Mesenchymal stem cell (in vitro differentiated cells and primary cell): ENCODE measurements around the gene DOCK2.

Source experiments
- DNase-seq: peaks from one replicate; pipeline ENCODE4 v3.0.0-alpha.2; 2013
- H2AFZ ChIP-seq: one replicate; pipeline ENCODE4 v1.6.1; 2013; ENCODE audit warnings: low read depth, mild to moderate bottlenecking, control low read depth, inconsistent platforms, low read length, moderate library complexity
- H2AK5ac ChIP-seq: 2 replicates; pipeline ENCODE4 v1.6.1; 2013; ENCODE audit warnings: low read length, moderate library complexity, mild to moderate bottlenecking, inconsistent platforms; ENCODE audit not compliant: severe bottlenecking
- H2BK120ac ChIP-seq: one replicate; pipeline ENCODE4 v1.6.1; 2013; ENCODE audit warnings: low read depth, mild to moderate bottlenecking, inconsistent platforms, low read length, moderate library complexity
- H2BK12ac ChIP-seq, 2 experiments: one replicate each; pipeline ENCODE4 v1.6.1; 2013; ENCODE audit warnings: inconsistent platforms in 2 of 2, low read length in 2 of 2, mild to moderate bottlenecking in 2 of 2, moderate library complexity in 2 of 2, control low read depth in 1 of 2
- H2BK15ac ChIP-seq: one replicate; pipeline ENCODE4 v1.6.1; 2013; ENCODE audit warnings: mild to moderate bottlenecking, low read depth, inconsistent platforms; ENCODE audit not compliant: poor library complexity, severe bottlenecking
- H2BK5ac ChIP-seq: 2 replicates; pipeline ENCODE4 v1.6.1; 2013; ENCODE audit warnings: low read depth, mild to moderate bottlenecking, low read length, control low read depth, inconsistent platforms; ENCODE audit not compliant: poor library complexity, severe bottlenecking
- H3K14ac ChIP-seq, 2 experiments: one replicate each; pipeline ENCODE4 v1.6.1; 2013; ENCODE audit warnings: inconsistent platforms in 2 of 2, low read length in 2 of 2, control low read depth in 1 of 2, mild to moderate bottlenecking in 1 of 2, moderate library complexity in 1 of 2
- H3K18ac ChIP-seq, 2 experiments: one replicate each; pipeline ENCODE4 v1.6.1; 2013; ENCODE audit warnings: inconsistent platforms in 2 of 2, low read length in 2 of 2, control low read depth in 1 of 2, low read depth in 1 of 2, mild to moderate bottlenecking in 1 of 2
- H3K23ac ChIP-seq, 2 experiments: one replicate each; pipeline ENCODE4 v1.6.1; 2013; ENCODE audit warnings: inconsistent platforms in 2 of 2, low read length in 2 of 2, mild to moderate bottlenecking in 2 of 2, moderate library complexity in 2 of 2, control low read depth in 1 of 2
- H3K27ac ChIP-seq: 2 replicates; pipeline ENCODE4 v1.5.1; 2013; ENCODE audit warnings: mild to moderate bottlenecking, moderate library complexity, low read length, control low read depth, inconsistent platforms; ENCODE audit not compliant: poor library complexity, severe bottlenecking
- H3K27me3 ChIP-seq, 2 experiments: 2 replicates each; pipeline versions ENCODE4 v1.6.1 to v1.7.0; 2013; ENCODE audit warnings: low read length in 2 of 2, mild to moderate bottlenecking in 2 of 2, moderate library complexity in 2 of 2, control low read depth in 1 of 2, inconsistent platforms in 1 of 2; ENCODE audit not compliant: control insufficient read depth in 1 of 2, insufficient read depth in 1 of 2
- H3K36me3 ChIP-seq, 2 experiments: 2 replicates each; pipeline versions ENCODE4 v1.6.1 to v1.7.0; 2013; ENCODE audit warnings: low read length in 2 of 2, control low read depth in 1 of 2, inconsistent platforms in 1 of 2, low read depth in 1 of 2, mild to moderate bottlenecking in 1 of 2; ENCODE audit not compliant: insufficient read depth in 2 of 2, control insufficient read depth in 1 of 2
- H3K4ac ChIP-seq, 2 experiments: one replicate each; pipeline ENCODE4 v1.6.1; 2013; ENCODE audit warnings: inconsistent platforms in 2 of 2, low read length in 2 of 2, mild to moderate bottlenecking in 2 of 2, moderate library complexity in 2 of 2, control low read depth in 1 of 2, low read depth in 1 of 2
- H3K4me1 ChIP-seq: 2 replicates; pipeline ENCODE4 v1.6.1; 2013; ENCODE audit warnings: low read depth, low read length, control low read depth; ENCODE audit not compliant: control insufficient read depth, insufficient read depth
- H3K4me2 ChIP-seq: 2 replicates; pipeline ENCODE4 v1.6.1; 2013; ENCODE audit warnings: low read length, mild to moderate bottlenecking, inconsistent platforms; ENCODE audit not compliant: poor library complexity, severe bottlenecking
- H3K4me3 ChIP-seq, 2 experiments: 2 replicates each; pipeline versions ENCODE4 v1.5.1 to v1.7.0; 2013; ENCODE audit warnings: low read length in 2 of 2, mild to moderate bottlenecking in 2 of 2, control low read depth in 1 of 2, low read depth in 1 of 2; ENCODE audit not compliant: insufficient read depth in 1 of 2
- H3K79me1 ChIP-seq: replicated peaks from 2 replicates; pipeline ENCODE4 v1.6.1; 2013; ENCODE audit warnings: mild to moderate bottlenecking, control low read depth, low read length, inconsistent platforms; ENCODE audit not compliant: poor library complexity, severe bottlenecking
- H3K9ac ChIP-seq: 2 replicates; pipeline ENCODE4 v1.7.0; 2013; ENCODE audit warnings: mild to moderate bottlenecking, low read length, moderate library complexity
- H3K9me3 ChIP-seq: 2 replicates; pipeline ENCODE4 v1.7.0; 2013; ENCODE audit warnings: mild to moderate bottlenecking, low read length; ENCODE audit not compliant: control insufficient read depth
- H4K8ac ChIP-seq: one replicate; pipeline ENCODE4 v1.6.1; 2013; ENCODE audit warnings: inconsistent platforms, mild to moderate bottlenecking, low read length, moderate library complexity
- H4K91ac ChIP-seq: one replicate; pipeline ENCODE4 v1.6.1; 2013; ENCODE audit warnings: mild to moderate bottlenecking, low read length, inconsistent platforms
- WGBS: methylation state at CpG from one replicate; pipeline ENCODE4 v1.1.7; 2013; ENCODE audit warnings: mixed read lengths; 5-methylcytosine and 5-hydroxymethylcytosine counted together

DOCK2 gene

DNA sequence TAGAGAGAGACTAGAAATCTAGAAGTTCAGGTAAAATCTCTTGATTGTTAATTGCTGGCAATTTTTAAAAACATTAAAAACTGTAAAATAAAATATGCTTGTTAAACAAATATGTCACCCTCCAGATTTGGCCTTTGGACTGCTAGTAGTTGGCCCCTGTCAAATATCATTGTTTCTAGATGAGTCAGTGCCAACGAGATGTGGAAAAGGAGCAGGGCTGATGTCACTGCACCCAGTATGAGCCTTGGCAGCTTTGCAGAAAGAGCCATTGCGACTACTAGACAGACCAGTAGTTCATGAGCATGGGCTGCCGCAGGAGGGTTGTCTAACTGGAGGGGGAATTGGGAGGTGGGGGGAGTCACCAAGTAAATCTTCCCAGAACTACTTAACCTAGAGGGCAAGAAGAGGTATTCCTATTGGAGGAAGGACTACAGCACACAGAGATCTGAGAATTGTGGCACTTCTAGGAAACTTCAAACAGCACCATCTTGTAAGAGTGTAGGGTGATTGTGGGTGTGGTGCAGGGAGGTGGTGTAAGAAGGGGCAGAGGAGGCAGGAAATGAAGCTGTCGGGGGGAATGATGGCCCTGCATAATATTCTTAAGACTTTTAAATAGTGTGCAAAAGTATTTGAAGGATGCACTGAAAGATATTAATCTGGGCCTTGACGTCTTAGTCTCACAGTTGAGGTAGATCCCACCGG lies 7.1 kb upstream of the DOCK2 start:
- Histone ChIP-seq H4K91ac (no peak overlapping the region), H2AK5ac (no peak overlapping the region), H3K4me2 (no peak overlapping the region), H2BK5ac (no peak overlapping the region), H3K9ac (peak overlapping the region; percentile 62), H3K9me3 (no peaks in the 10 kb centered on the region), H2BK120ac (no peak overlapping the region), H2BK15ac (no peak overlapping the region), H3K4me3 (peak overlapping the region in 1 of 2 experiments; percentile 30), H3K36me3 (no peaks in the 10 kb centered on the region), H2AFZ (no peak overlapping the region), H3K4ac (no peak overlapping the region), H3K4me1 (peaks cover 6% of the 10 kb centered on the region), H3K14ac (no peak overlapping the region), H3K27me3 (no peaks in the 10 kb centered on the region), H3K18ac (peak overlapping the region in 1 of 2 experiments; percentile 29), H4K8ac (no peak overlapping the region), H2BK12ac (no peak overlapping the region), H3K23ac (no peak overlapping the region), H3K79me1 (no peaks in the 10 kb centered on the region), H3K27ac (peak overlapping the region; percentile 36)
- 29% methylated on average over 3 of the region's 6 CpGs for WGBS
- DNase-seq: peak; percentile 73

DNA sequence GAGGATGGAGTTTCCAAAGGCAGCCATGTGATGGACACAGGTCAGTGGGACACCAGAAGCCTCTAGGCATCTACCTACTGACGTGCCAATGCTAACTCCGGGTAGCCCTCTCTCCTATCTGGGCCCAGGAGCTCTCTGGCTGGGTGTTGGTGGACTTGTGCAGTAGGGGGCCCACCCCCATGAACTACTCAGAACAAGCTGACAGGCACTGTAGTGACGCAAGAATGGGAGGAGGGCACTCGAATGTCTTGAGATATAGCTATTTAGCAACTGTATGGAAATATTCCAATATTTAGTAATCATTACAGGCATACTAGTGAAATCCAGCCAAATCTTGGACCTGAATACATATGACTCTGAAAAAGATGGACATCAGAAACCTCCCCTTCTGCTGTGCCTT lies 5.7 kb upstream of the DOCK2 start:
- Histone ChIP-seq H3K4me2 (no peak overlapping the region), H4K8ac (peak overlapping the region; percentile 4), H4K91ac (no peak overlapping the region), H3K27me3 (no peaks in the 10 kb centered on the region), H3K14ac (no peak overlapping the region), H3K4me1 (peaks cover 4% of the 10 kb centered on the region), H2BK15ac (no peak overlapping the region), H3K4ac (peak overlapping the region in 1 of 2 experiments; percentile 21), H3K27ac (no peak overlapping the region), H2BK5ac (no peak overlapping the region), H3K36me3 (no peaks in the 10 kb centered on the region), H3K9me3 (no peaks in the 10 kb centered on the region), H2BK120ac (no peak overlapping the region), H2AK5ac (no peak overlapping the region), H3K79me1 (no peaks in the 10 kb centered on the region), H2BK12ac (peak overlapping the region in 1 of 2 experiments; percentile 57), H3K18ac (no peak overlapping the region), H3K23ac (no peak overlapping the region), H2AFZ (no peak overlapping the region), H3K9ac (no peak overlapping the region), H3K4me3 (no peak overlapping the region)
- DNase-seq: no peak
- 89% methylated on average over 2 of the region's 4 CpGs for WGBS

DNA sequence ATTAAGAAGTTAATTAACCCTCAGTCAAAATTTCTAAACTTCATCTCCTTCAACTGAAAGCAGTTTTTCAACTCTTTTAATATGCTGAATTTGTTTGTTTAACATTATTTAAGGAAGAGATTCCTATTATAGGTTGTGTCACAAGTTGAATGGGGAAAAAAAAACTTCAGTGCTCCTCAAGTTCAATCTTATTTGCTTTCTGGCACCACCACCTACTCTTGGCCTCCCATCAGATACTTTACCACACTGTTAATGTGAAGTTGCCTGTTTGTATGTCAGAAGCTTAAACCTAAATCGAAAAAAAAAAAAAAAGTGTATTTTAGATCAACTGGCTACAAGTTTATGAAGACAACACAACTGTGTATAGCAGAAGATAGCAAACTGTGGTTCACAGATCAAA lies 4.1 kb upstream of the DOCK2 start:
- Histone ChIP-seq H3K9ac (no peak overlapping the region), H4K8ac (no peak overlapping the region), H2BK120ac (no peak overlapping the region), H3K14ac (no peak overlapping the region), H4K91ac (no peak overlapping the region), H2BK12ac (no peak overlapping the region), H3K23ac (no peak overlapping the region), H3K36me3 (no peaks in the 10 kb centered on the region), H2AK5ac (no peak overlapping the region), H3K27ac (no peak overlapping the region), H3K79me1 (no peaks in the 10 kb centered on the region), H3K4me3 (no peak overlapping the region), H2BK5ac (no peak overlapping the region), H2BK15ac (no peak overlapping the region), H3K9me3 (no peaks in the 10 kb centered on the region), H3K18ac (no peak overlapping the region), H3K27me3 (no peaks in the 10 kb centered on the region), H3K4ac (no peak overlapping the region), H3K4me2 (no peak overlapping the region), H3K4me1 (peaks cover 13% of the 10 kb centered on the region), H2AFZ (no peak overlapping the region)
- WGBS: no CpG with 5 or more reads among the region's 1 CpG
- no peak for DNase-seq

DNA sequence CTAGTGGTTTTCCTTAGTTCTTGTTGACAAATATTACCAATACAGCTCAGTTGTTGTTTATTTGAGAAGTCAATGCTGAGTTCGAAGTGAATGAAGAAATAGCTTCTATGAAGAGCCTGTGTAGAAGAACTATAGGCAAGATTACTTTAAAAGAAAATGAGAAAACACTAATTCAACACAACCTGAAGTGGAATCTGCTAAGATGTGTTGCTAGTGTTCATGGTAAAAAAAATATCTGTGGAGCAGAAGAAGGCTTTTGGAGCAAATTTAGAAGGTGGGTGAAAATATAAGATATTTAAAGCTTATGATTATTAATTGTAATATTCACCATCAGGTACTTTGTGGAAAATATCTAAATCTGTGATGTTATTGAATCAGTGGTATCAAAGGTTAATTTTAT lies 2.5 kb upstream of the DOCK2 start:
- Histone ChIP-seq H3K27ac (no peak overlapping the region), H3K23ac (no peak overlapping the region), H3K18ac (no peak overlapping the region), H2BK15ac (no peak overlapping the region), H3K27me3 (no peaks in the 10 kb centered on the region), H3K14ac (no peak overlapping the region), H2BK12ac (no peak overlapping the region), H2BK5ac (no peak overlapping the region), H2BK120ac (no peak overlapping the region), H3K9me3 (peaks cover 8% of the 10 kb centered on the region), H3K4me1 (peaks cover 13% of the 10 kb centered on the region), H3K4me2 (no peak overlapping the region), H4K8ac (no peak overlapping the region), H2AK5ac (no peak overlapping the region), H3K79me1 (no peaks in the 10 kb centered on the region), H3K9ac (no peak overlapping the region), H3K4me3 (no peak overlapping the region), H2AFZ (no peak overlapping the region), H4K91ac (no peak overlapping the region), H3K4ac (no peak overlapping the region), H3K36me3 (no peaks in the 10 kb centered on the region)
- WGBS: no CpG with 5 or more reads among the region's 1 CpG
- DNase-seq: no peak
